NCI-H748 (cell line): ENCODE measurements around the gene DPT.

Experiments
- DNase-seq: peaks from one replicate; lab custom pipeline; 2025; ENCODE audit not compliant: unreplicated experiment; lab: John Stamatoyannopoulos, UW

Gene DPT

DNA sequence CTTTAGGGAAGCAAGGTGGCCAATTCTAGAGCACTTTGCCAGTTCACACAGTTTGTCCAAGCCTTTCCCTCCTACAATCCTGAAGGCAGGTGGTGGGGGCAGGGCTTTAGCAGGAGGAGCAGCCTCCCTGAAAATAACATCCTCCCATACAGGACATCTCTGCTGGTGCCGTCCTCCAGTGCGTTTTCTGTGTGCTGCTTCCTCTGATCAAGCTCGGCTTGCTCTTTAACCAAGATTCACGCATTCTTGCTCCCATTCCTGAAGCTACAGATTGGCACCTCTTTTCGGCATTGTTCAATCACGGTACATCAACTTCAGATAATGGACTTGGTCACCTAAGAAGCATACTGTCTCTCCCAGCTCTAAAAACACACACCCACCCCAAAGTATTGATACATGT, 7.5 kb upstream of the DPT start:
- no peak for DNase-seq

DNA sequence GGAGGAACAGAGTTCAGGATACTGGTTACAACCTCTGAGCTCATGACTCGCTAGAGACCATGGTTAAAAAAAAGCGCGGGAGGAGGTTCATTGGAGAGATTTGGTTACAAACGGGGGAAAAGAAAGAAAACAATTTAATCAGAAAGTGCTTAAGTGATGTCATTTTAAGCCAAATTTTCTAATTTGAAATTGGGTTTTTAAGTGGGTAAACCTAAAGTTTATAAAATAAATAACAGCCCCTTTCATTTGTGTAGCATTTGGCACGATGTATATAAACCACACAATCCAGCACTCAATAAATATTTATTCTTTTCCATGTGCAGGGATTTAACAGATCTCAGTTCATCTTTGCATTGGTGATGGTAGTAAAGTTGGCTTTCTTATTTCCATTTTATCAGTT, 7.0 kb upstream of the DPT start:
- DNase-seq = no peak

DNA sequence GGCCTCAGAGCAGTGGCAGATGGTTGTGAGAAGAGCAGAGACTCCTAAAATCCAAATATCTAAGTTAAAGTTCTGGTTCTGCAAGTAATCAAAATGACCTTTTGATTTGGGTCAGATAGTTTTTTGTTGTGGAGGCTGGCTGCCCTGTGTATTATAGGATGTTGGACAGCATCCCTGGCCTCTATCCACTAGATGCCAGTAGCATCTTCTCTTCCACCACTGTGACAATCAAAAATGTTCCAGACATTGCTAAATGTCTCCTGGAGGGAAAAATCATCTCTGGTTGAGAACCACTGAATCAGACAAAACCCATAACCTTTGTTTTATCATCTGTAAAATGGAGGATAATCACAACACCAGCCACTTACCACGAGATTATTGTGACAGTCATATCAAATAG, 5.9 kb upstream of the DPT start:
- no peak for DNase-seq

DNA sequence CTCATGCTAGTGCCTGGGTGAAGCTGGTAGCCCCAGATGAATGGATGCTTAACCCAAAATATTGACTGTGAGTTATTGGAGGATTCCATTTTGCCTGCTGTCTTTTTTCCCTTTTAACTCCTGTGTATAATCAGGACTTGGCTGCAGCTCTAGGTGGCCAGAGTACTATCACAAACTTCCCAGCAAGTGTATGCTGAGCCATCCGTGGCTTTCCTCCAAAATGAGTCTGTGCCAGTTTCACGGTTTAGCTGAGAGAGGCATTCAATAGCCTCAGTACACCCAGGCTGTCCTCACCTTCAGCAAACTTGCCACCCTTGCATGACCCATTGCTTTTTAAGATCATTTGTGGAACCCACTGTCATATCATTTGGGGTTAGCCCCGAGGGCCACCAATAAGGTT, 5.3 kb upstream of the DPT start:
- DNase-seq = no peak

DNA sequence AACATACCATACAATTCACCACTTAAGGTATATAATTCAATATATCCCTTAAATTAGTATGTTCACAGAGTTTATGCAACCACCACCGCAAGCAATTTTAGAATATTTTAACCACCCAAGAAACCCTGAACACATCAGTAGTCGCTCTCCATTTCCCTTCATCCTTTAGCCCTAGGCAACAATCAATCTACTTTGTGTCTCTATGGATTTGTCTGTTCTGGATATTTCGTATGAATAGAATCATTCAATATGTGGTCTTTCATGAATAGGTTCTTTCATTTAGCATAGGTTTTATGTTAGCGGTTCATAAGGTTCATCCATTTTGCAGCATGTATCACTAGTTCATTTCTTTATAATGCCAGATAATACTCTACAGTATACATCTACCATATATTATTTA, 4.2 kb upstream of the DPT start:
- DNase-seq = no peak

DNA sequence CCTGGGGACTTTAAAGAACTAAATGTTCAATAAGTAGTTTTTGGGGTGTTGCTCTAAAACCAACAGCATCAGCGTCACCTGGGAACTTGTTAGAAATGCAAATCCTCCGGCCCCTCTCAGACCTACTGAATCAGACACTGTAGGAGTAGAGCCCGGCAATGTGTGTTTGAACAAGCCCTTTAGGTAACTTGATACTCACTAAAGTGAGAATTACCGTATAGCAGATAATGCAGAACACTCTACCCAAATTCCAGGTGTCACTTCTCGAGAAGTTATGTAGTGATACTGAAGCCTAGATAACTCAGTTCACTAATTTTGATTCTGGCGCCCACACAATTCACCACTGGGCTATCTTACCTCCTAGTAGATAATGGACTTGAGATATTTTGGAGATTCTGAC, 3.7 kb upstream of the DPT start:
- peak; percentile 74 for DNase-seq

DNA sequence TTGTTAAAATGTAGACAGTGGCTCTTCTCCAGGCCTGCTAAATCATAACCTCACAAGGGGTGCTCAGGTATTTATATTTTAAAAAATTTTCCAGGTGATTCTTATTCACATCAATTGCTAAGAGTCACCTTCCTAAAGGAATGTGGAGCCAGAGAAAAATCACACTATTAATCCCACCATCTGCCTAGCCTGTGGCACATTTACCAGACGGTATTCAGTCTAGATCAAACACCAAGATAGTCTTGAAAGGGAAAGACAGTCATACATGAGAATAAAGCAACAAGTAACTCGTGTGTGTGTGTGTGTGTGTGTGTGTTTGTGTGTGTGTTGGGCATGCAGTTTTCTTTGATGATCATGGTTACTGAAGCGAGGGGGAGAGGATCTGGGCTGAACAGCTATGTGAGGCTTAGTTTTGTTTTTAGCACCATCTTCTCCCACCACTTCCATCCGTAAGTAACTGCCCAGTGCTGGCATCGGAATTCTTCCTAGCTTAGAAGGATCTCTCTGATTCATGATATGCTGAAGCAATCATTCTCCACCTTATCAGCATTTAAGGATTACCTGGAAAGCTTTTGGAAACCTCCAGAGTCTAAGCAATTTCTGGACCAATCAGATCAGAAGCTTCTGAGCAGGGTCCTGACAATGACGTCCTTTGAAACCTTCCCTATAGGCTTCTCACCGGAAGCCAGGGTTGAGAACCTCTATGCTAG, 2.4 kb upstream of the DPT start:
- DNase-seq = no peak

DNA sequence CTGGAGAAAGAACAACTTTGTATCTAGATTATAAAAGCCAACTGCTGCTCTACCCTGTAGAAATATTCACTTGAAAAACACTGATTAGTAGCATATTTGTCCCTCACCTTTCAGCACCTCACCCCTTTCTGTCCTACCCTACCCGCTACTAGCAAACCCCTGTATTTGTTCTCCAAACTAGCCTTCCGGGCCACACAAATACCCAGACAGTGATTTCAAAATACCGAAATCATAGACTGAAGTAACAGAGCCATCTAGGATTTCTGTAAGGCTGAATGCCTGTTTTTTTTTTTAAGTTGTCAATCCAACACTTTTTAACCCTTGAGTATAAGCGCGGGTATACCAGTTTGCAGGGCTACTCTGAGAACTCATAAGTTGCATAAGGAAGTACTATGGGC, 398 bp upstream of the DPT start:
- DNase-seq = no peak

DNA sequence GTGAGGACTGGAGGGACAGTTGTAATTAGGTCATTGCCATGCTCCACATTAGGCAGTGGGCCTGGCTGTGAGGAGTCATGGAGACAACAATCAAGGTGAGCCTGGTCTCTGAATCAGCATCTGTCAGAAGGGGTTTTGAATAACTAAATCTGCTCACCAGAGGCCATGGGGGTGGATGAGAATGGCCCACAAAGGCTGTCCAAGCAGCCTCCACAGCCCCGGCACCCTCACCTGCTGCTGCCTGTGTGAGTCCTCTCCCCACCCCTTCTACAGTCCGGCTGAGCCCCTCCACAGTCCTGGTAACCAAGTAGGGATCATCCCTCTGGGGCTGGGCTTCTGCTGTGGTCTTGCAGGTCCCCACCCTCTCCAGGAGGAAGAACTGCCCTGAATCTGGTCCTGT, 2.3 kb downstream of the DPT start:
- no peak for DNase-seq

DNA sequence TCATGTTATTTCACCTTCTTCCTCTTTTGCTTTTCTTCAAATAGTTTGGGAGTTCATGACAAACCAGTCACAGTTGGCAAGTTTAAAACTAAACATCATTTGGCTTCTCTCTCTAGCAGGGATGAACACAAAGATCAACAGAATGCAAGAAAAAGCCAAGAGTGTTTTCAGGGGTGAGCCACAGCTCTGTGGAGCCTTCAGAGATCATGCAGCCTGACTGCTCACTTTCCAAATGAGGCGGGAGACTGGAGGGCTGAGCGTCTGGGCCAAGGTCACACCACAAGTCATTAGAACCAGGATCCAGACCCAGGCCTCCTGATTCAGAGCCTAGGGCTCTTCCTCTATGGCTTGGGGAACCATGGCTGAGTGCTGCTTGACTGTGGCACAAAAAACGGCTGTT, 2.7 kb downstream of the DPT start:
- no peak for DNase-seq

DNA sequence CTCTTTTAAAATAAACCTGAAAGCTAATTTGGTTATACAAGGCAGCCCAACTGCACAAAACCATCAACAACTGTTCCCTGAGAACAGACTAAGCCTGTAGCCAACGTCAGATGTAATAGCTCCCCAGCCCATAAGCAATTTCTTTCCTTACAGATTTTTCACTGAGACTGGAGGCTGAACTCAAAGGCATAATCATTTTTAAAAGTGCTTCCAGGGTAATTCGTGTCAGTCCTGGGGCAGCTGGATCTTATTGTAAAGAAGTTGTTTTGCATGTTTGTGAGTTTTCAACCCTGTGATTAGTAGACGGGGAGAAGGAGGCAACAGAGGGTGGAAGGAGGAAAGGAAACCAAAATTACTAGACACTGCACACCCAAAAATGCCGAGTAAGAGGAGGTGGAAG, 3.2 kb downstream of the DPT start:
- DNase-seq = no peak

DNA sequence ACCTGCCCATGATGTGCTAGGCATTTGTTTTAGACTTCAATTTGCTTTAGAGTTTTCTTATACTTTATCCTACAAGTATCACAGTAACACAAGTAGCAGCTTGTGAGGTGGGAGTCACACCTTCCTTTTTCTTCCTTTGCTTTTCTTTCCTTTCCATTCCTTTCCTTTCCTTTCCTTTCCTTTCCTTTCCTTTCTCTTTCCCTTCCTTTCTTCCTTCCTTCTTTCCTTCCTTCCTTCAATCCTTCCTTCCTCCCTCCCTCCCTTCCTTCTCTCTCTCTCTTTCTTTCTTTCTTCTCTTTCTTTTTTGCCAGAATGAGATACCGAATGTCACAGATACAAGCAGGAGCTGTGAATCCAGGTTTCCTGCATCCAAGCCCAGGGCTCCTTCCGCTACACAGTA, 3.9 kb downstream of the DPT start:
- DNase-seq = no peak

DNA sequence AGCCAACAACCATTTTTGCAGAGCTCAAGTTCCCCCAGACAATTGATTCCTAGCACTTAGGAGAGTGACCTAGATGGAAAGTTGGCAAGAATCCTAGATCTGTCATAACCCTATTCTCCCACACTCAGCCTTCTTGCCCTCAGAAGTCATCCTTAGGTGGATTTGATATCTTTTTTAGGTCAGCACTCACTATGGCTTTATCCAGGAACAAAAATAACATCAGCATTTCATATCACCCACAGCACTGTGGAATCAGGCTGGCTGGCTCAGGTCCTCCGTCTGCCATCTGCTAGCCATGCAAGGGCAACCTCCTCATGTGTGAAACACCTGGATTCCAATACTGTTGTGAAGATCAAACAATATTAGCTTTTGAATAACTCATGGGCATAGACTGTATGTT, 6.0 kb downstream of the DPT start:
- DNase-seq = no peak

DNA sequence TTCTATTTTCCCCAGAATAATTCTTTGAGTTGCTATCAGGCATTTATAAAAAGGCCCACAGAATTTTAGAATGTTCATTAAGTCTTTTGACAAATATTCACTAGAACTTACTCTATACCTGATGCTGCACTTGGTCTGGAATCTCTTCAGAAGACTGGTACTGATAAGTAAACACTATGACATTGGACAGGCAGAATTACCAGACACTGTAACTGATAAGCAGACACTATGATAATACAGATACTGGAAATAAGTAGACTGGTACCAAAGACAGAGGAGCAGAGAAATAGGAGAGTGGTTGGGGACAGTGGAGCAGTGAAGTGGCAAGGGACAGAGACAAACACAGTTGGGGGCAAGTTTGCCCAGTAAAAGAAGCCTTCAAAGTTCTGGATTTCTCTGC, 8.2 kb downstream of the DPT start:
- no peak for DNase-seq

DNA sequence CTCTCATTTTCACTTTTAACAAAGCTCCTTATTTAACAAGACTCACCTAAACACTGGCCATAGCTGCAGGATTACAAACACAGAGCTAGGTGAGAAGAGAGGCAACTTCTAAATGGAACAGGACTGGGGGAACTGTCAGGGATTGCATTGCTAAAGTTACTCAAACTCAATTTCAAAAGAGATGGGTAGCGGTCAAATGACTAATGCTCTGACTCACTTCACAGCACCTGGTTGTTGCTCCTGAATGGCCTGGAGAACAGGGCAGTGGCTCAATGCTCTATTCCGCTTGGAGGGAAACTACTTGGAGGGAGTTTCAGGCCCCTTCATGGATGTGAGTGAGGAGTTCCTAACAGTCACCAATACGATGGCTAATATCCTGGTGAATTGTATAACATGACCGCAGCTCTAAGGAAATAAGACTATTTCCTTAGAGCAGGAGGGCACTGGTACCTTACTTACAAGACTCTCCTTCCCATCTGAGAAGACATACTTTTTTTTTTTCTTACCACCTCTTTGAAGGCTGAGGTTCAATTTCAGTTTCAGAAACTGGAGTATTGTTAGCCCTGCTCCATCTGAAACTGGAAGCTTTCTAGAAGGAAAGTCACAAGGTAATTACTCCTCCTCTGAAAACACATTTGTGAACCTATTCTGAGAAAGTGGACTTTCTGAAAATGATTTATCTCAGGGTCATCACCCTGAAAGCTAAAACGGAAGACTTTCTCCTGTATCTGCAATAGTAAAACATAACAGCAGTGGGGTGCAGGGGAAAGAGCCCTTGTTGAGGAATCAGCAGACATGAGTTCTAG, 9.5 kb downstream of the DPT start:
- no peak for DNase-seq

DNA sequence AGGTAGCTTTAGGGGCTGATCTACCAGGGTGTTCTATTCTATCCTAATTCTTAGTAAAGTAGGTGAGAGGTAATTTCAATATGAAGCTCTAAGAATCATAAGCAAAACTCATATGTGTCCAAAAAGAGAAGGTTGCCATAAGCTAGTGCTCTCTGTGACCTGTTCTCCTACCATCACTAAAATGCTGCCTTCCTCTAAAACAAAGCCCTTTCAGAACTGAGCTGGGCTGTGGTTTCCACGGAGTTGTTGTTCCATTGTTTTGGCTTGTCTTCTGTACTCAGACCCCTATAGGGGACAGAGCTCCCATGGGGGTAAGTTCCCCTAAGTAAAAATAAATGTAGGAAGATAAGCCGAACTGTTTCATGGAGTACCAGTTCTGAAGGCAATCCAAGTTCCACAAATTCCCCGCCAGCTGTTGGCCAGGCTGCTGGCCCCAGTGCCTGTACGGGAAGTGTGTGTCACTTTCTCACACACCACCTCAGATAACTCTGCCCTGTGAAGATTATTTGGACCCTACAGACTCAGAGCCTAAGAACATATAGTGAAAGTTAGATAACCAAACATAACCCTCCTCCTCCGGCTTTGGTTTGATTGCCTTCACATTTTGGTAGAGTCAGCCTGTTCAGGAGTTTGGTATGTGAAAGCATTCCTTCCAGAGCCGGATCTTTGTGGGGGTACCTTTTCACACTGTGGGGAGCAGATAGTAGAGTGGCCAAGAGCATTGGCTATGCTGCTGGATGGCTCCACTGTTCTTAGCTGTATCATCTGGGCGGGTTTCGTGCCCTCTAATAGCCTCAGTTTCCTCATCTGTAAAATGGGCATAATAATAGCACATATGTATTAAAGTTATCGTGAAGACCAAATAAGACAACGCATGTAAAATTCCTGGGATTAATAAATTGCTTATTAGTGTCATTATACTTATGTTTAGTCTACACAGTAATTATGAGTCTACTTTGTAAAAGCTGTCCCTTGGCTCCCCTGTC, 10.8 kb downstream of the DPT start:
- DNase-seq = no peak

DNA sequence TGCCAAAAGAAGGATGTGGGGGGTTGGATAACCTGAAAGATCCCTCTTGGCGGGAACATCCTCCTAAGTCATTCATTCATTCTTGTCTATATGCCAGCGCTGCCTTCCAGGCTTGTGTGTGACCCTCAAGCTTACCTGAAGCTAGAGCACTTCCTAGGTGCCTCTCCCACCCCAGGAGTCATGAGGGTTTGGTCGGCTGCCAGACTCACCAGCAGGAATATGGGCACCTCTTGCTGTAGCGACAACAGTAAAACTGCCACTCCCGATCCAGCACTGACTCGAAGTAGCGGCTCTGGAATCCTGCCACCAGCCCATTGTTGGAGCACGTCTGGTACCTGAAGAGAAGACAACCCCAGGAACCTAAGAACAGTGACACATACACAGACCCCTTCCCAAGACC, 15.0 kb downstream of the DPT start:
- DNase-seq = no peak

DNA sequence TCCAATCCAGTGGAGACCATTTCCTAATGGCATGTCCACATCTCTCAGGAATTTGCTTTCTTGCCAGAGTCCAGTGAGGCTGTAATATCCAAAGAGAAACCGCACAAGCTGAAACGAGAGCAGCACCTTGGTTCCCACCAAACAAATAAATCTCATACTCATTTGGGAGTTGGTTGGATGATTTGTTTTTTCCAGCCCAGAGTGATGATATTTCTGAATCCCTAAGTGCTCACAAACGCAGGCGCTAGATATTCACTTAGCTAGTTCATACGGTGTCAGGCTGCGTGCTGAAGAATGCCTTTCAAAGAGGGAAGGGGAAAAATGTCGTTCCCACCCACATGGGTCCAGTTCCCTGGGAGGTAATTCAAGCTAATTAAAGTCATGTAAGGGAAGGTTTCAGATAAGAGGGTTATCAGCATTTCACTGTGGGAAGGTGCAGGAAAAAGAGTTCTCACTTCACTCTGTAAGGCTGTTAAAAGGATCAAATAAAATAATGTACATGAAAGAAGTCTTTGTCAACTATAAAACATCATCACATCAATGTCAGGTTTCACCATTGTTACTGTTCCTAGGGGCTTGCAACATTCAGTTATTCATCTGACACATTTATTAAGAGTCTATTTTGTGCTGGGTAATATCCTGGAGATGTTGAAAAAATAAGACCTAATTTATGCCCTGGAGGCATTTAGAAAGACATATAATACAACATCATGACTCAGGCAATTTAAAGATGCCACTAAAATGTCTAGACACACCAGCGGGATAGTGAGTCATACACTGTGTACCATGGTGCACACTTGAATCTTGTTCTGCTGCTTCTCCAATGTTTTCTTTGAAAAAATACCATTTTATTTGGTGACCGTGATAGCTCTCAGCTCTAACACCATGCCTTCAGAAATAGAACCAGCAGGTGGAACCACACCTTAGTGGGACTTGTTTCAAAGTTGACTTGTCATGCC, 19.3 kb downstream of the DPT start:
- DNase-seq = peak; percentile 40

DNA sequence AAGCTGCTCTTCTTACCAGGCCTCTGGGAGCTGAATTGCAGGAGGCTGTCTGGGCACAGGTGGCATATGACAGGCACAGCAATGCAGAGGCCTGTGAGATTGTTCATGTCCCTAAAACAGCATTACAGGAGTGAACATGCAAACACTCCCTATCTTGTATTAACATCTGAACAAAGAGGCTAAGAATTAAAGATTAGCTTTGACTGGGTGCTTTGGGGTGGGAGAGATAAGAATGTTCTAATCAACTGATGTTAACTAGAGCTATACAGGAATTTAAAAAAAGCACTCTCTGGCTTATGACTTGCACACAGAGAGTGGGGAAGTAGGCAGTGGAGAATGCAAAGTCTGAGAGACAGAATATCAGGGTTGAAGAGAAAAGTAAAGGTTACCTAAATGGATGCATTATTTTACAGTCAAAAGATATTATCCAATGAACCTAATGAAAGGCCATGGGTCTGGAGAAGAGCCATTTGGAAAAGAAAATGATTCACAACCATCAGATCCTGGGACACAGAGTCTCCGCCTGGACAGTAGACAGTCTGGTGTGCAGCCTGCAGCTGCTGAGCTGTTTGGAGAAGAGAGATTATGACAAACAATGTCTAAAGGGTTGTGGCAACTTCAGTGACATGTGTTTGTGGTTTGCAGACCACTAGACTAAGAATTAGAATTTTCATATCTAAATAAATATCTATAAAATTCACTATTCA, 20.2 kb downstream of the DPT start:
- no peak for DNase-seq
